Measurements from ENCODE around the gene ADAMTSL1. TPM values are rescaled to one million over a fixed set of nuclear protein-coding genes. Genes with fewer than 3 reads are reported as not detected.

The ADAMTSL1 gene
- total and polyA plus RNA-seq, 2 donors (not counting 3 experiments of a cell fraction or from before 2014, with no cell fraction given) = 15.0 to 18.4 TPM

DNA sequence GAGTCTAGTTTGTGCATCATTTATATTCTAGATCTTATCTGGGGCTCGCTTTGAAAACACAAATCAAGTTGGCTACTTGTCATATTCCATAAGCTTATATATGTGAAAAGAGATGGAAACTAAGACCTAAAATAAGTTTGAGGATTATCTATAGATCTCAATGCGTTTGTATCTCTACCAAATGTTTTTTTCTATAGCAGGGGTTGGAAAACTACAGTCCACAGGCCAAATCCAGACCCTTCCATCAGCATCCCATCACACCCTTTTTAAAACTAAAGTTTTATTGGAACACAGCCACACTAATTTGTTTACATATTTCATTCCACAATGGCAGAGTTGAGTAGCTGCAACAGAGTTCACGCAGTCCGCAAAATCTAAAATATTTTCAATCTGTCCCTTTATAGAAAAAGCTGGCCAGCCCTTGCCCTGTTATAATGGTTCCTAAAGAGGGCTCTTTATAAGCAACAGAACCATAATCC is 230.0 kb downstream of the ADAMTSL1 start:
- no peak overlapping the region for H3K4me2 ChIP-seq (ENCODE audit: insufficient read depth, low read length)
- H3K9me3 ChIP-seq (replicated peaks; ENCODE audit: control insufficient read depth, insufficient read depth, low read length) = no peaks in the 10 kb centered on the region
- no peaks in the 10 kb centered on the region for H3K4me1 ChIP-seq (ENCODE audit: control insufficient read depth, extremely low read depth, insufficient read depth, low read length)
- H3K4me3 ChIP-seq (replicated peaks in 1 of 3; ENCODE audit: insufficient read depth in 1 of 3, low read depth in 1 of 3, low read length in 3 of 3) = no peak overlapping the region
- no peaks in the 10 kb centered on the region for H3K79me2 ChIP-seq (ENCODE audit: control insufficient read depth, insufficient read depth, low read length)
- TF ChIP-seq MAX (IDR thresholded peaks at IDR 0.05; ENCODE audit: insufficient read depth, insufficient read length) (no peak), FOS (IDR thresholded peaks at IDR 0.05; ENCODE audit: borderline replicate concordance, insufficient read depth, low read length) (no peak), POLR2AphosphoS5 (IDR thresholded peaks at IDR 0.05; ENCODE audit: insufficient read depth, low read depth, low read length) (no peak), EZH2 (IDR thresholded peaks at IDR 0.05; ENCODE audit: borderline replicate concordance, low read depth, low read length, severe bottlenecking) (no peak), POLR2A (IDR thresholded peaks at IDR 0.05; ENCODE audit: low read depth, low read length) (no peak), GATA2 (IDR thresholded peaks at IDR 0.05; ENCODE audit: insufficient read depth, insufficient read length, low read depth, low read length) (no peak), CTCF (IDR thresholded peaks at IDR 0.05; ENCODE audit: extremely low read depth in 1 of 2, insufficient read depth in 1 of 2, low read depth in 1 of 2, low read length in 2 of 2) (no peak), JUN (IDR thresholded peaks at IDR 0.05; ENCODE audit: borderline replicate concordance, insufficient read depth, insufficient read length, low read depth) (no peak), MYC (IDR thresholded peaks at IDR 0.05; ENCODE audit: low read depth, low read length) (no peak)
- H3K27ac ChIP-seq (ENCODE audit: insufficient read depth, low read depth, low read length) = no peak overlapping the region
- no peak overlapping the region for H3K9ac ChIP-seq (replicated peaks; ENCODE audit: extremely low read depth, insufficient read depth, low read length)
- dilution Hi-C loops (cut with MboI; ENCODE audit: extremely low pct_ligation_motif_present, low sequenced_read_pairs) (no loop called here), intact Hi-C loops (cut with micrococcal nuclease) (no loop called here)
- no peak overlapping the region for H2AFZ ChIP-seq (ENCODE audit: low read depth, low read length)
- POLR2A ChIA-PET = no interaction called here
- no peaks in the 10 kb centered on the region for H4K20me1 ChIP-seq (replicated peaks; ENCODE audit: control insufficient read depth, extremely low read depth, insufficient read depth, low read length)
- H3K27me3 ChIP-seq (ENCODE audit: control insufficient read depth in 2 of 2, insufficient read depth in 2 of 2, low read length in 2 of 2) = no peaks in the 10 kb centered on the region
- no peaks in the 10 kb centered on the region for H3K36me3 ChIP-seq (ENCODE audit: control insufficient read depth in 2 of 2, extremely low read depth in 1 of 2, insufficient read depth in 2 of 2, low read length in 2 of 2)
- FAIRE-seq (no peak), DNase-seq (ENCODE audit: low read depth, low spot score) (no peak)
- no TSS peak for BruUV-seq (replicated peaks)
- CTCF ChIA-PET = interaction anchor here (1.3 kb wide), 1 partner anchor 449 kb away, joined by 3 read pairs; no protein-coding TSS in a partner anchor
- no peaks in the 10 kb centered on the region for H3K9me1 ChIP-seq (replicated peaks; ENCODE audit: control insufficient read depth, extremely low read depth, insufficient read depth, low read length)
